GM19023 (cell line): ENCODE data around the gene ISCU.
A peak's percentile ranks its signal among the peaks of the same experiment; 100 is the strongest.
"Not testable (repeated sequence)": the region's sequence is repeated elsewhere in the genome, so short reads cannot be mapped to it uniquely, and the experiment has no call there.

Source experiments
- ATAC-seq: cut with Tn5 transposase; IDR thresholded peaks from one replicate; pipeline ENCODE4 v1.9.1; 2021; ENCODE audit warnings: mild to moderate bottlenecking, moderate library complexity; ENCODE audit not compliant: unreplicated experiment

Gene ISCU

GRCh38 chr12:108568338-108569154 is 6.2 kb downstream of the ISCU start:
- peak; percentile 63 for ATAC-seq

- no peak for ATAC-seq
Measured at GRCh38 chr12:108570743-108571608, 8.6 kb downstream of the ISCU start.

GRCh38 chr12:108571609-108572165 is 9.3 kb downstream of the ISCU start:
- ATAC-seq, result no peak

GRCh38 chr12:108572166-108572790 is 9.9 kb downstream of the ISCU start:
- peak; percentile 26 for ATAC-seq

GRCh38 chr12:108573317-108573716 is 10.9 kb downstream of the ISCU start:
- ATAC-seq, result no peak

- not testable (repeated sequence) for ATAC-seq
Measured at GRCh38 chr12:108574276-108574675, 11.9 kb downstream of the ISCU start.

GRCh38 chr12:108575199-108575912 is 13.0 kb downstream of the ISCU start:
- no peak for ATAC-seq

GRCh38 chr12:108576660-108577234 is 14.4 kb downstream of the ISCU start:
- no peak for ATAC-seq

GRCh38 chr12:108577458-108577857 is 15.1 kb downstream of the ISCU start:
- ATAC-seq, result no peak

- ATAC-seq, result no peak
Measured at GRCh38 chr12:108578264-108578663, 15.9 kb downstream of the ISCU start.

- no peak for ATAC-seq
Measured at GRCh38 chr12:108578813-108579212, 16.4 kb downstream of the ISCU start.

- no peak for ATAC-seq
Measured at GRCh38 chr12:108580531-108580930, 18.1 kb downstream of the ISCU start.

GRCh38 chr12:108581311-108582227 is 19.2 kb downstream of the ISCU start:
- ATAC-seq, result no peak

- no peak for ATAC-seq
Measured at GRCh38 chr12:108582509-108582908, 20.1 kb downstream of the ISCU start.

- ATAC-seq, result no peak
Measured at GRCh38 chr12:108582978-108583770, 20.8 kb downstream of the ISCU start.

GRCh38 chr12:108583991-108584390 is 21.6 kb downstream of the ISCU start:
- ATAC-seq, result no peak

- ATAC-seq, result no peak
Measured at GRCh38 chr12:108584456-108585065, 22.2 kb downstream of the ISCU start.

- no peak for ATAC-seq
Measured at GRCh38 chr12:108585864-108586263, 23.5 kb downstream of the ISCU start.
